ENCODE results near the gene NTN3. TPM values are rescaled to one million over a fixed set of nuclear protein-coding genes. Genes with fewer than 3 reads are reported as not detected.
A peak's percentile ranks its signal among the peaks of the same experiment; 100 is the strongest.

NTN3 gene
- polyA plus RNA-seq, 1 experiment = 0.38 TPM

GRCh38 chr16:2443555-2443954, 27.5 kb upstream of the NTN3 start:
- DNase-seq (ENCODE audit: low read depth, low spot score) = no peak
- no peak for TF ChIP-seq CTCF (IDR thresholded peaks at IDR 0.05; ENCODE audit: low read depth, low read length)
- Histone ChIP-seq H3K27me3 (ENCODE audit: control insufficient read depth, insufficient read depth, low read length) (no peaks in the 10 kb centered on the region), H3K9me3 (ENCODE audit: control insufficient read depth, insufficient read depth, low read length) (no peaks in the 10 kb centered on the region), H3K4me3 (ENCODE audit: low read depth, low read length) (no peak overlapping the region), H3K27ac (ENCODE audit: low read depth, low read length) (no peak overlapping the region)
- ChIA-PET POLR2A (no interaction called here), CTCF (interaction anchor here (1.2 kb wide), 1 partner anchor 15 kb away, joined by 4 read pairs; no protein-coding TSS in a partner anchor)

GRCh38 chr16:2447920-2448583, 23.0 kb upstream of the NTN3 start:
- TF ChIP-seq CTCF (IDR thresholded peaks at IDR 0.05; ENCODE audit: low read depth, low read length) = no peak
- Histone ChIP-seq H3K4me3 (ENCODE audit: low read depth, low read length) (no peak overlapping the region), H3K27ac (ENCODE audit: low read depth, low read length) (peak overlapping the region; percentile 31), H3K9me3 (ENCODE audit: control insufficient read depth, insufficient read depth, low read length) (no peaks in the 10 kb centered on the region; the same call in 1 of the 2 replicates), H3K27me3 (ENCODE audit: control insufficient read depth, insufficient read depth, low read length) (no peaks in the 10 kb centered on the region)
- DNase-seq (ENCODE audit: low read depth, low spot score) = no peak
- ChIA-PET POLR2A (no interaction called here), CTCF (no interaction called here)

GRCh38 chr16:2449118-2449517, 22.0 kb upstream of the NTN3 start:
- ChIA-PET CTCF (no interaction called here), POLR2A (no interaction called here)
- H3K4me3 ChIP-seq (ENCODE audit: low read depth, low read length) = no peak overlapping the region

GRCh38 chr16:2450535-2450934, 20.6 kb upstream of the NTN3 start:
- H3K4me3 ChIP-seq (ENCODE audit: low read depth, low read length) = no peak overlapping the region
- TF ChIP-seq CTCF (IDR thresholded peaks at IDR 0.05; ENCODE audit: low read depth, low read length) = no peak
- CTCF ChIA-PET = interaction anchor here (0.7 to 1.3 kb wide), 2 partner anchors 51 to 385 kb away, joined by 4 read pairs; no protein-coding TSS in a partner anchor
- no peak for DNase-seq (ENCODE audit: low read depth, low spot score)
- H3K9me3 ChIP-seq (ENCODE audit: control insufficient read depth, insufficient read depth, low read length) = no peaks in the 10 kb centered on the region; the same call in 1 of the 2 replicates
- no peaks in the 10 kb centered on the region for H3K27me3 ChIP-seq (ENCODE audit: control insufficient read depth, insufficient read depth, low read length)
- POLR2A ChIA-PET = interaction anchor here (0.6 to 0.7 kb wide), 2 partner anchors 15 to 18 kb away, joined by 3 to 5 read pairs; no protein-coding TSS in a partner anchor
- no peak overlapping the region for H3K27ac ChIP-seq (ENCODE audit: low read depth, low read length)

More at GRCh38 chr16:2449118-2449517, 22.0 kb upstream of the NTN3 start:
- Histone ChIP-seq H3K27ac (ENCODE audit: low read depth, low read length) (no peak overlapping the region), H3K9me3 (ENCODE audit: control insufficient read depth, insufficient read depth, low read length) (no peaks in the 10 kb centered on the region; the same call in 1 of the 2 replicates), H3K27me3 (ENCODE audit: control insufficient read depth, insufficient read depth, low read length) (no peaks in the 10 kb centered on the region)
- DNase-seq (ENCODE audit: low read depth, low spot score) = no peak
- no peak for TF ChIP-seq CTCF (IDR thresholded peaks at IDR 0.05; ENCODE audit: low read depth, low read length)

GRCh38 chr16:2450975-2451381, 20.1 kb upstream of the NTN3 start:
- no peaks in the 10 kb centered on the region for H3K27me3 ChIP-seq (ENCODE audit: control insufficient read depth, insufficient read depth, low read length)
- H3K9me3 ChIP-seq (ENCODE audit: control insufficient read depth, insufficient read depth, low read length) = no peaks in the 10 kb centered on the region; the same call in 1 of the 2 replicates
- no peak for DNase-seq (ENCODE audit: low read depth, low spot score)
- ChIA-PET CTCF (no interaction called here), POLR2A (no interaction called here)
- no peak overlapping the region for H3K4me3 ChIP-seq (ENCODE audit: low read depth, low read length)
- no peak for TF ChIP-seq CTCF (IDR thresholded peaks at IDR 0.05; ENCODE audit: low read depth, low read length)
- H3K27ac ChIP-seq (ENCODE audit: low read depth, low read length) = no peak overlapping the region
